C4-2B (cell line): Measurements from ENCODE around the gene RBM25.
"Not testable (repeated sequence)": the region's sequence is repeated elsewhere in the genome, so short reads cannot be mapped to it uniquely, and the experiment has no call there.

Experiments
- ZFX ChIP-seq: fragments of 450-650 bp; IDR thresholded peaks from 2 replicates; pipeline ENCODE4 v1.6.1; 2017
- TF ChIP-seq, protein P1 (sequence below): fragments of 450-650 bp; conservative IDR thresholded peaks from 2 replicates; pipeline ENCODE4 v1.5.1; 2017; ENCODE audit warnings: mild to moderate bottlenecking

DNA sequence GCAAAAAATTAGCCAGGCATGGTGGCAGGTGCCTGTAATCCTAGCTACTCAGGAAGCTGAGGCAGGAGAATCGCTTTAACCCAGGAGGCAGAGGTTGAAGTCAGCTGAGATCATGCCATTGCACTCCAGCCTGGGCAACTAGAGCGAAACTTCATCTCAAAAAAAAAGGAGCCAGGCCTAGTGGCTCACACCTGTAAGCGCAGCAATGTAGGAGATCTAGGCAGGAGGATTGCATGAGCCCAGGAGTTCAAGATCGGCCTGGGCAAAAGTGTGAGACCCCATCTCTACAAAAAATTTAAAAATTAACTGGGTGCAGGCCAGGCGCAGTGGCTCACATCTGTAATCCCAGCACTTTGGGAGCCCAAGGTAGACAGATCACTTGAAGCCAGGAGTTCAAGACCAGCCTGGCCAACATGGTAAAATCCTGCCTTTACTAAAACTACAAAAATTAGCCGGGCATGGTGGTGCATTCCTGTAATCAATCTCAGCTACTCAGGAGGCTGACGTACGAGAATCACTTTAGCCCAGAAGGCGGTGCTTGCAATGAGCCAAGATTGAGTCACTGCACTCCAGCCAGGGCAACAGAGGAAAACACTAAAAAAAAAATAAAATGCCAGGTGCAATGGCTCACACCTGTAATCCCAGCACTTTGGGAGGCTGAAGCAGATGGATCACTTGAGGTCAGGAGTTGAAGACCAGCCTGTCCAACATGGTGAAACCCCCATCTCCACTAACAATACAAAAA, 21.5 kb upstream of the RBM25 start:
- TF ChIP-seq, protein P1, sequence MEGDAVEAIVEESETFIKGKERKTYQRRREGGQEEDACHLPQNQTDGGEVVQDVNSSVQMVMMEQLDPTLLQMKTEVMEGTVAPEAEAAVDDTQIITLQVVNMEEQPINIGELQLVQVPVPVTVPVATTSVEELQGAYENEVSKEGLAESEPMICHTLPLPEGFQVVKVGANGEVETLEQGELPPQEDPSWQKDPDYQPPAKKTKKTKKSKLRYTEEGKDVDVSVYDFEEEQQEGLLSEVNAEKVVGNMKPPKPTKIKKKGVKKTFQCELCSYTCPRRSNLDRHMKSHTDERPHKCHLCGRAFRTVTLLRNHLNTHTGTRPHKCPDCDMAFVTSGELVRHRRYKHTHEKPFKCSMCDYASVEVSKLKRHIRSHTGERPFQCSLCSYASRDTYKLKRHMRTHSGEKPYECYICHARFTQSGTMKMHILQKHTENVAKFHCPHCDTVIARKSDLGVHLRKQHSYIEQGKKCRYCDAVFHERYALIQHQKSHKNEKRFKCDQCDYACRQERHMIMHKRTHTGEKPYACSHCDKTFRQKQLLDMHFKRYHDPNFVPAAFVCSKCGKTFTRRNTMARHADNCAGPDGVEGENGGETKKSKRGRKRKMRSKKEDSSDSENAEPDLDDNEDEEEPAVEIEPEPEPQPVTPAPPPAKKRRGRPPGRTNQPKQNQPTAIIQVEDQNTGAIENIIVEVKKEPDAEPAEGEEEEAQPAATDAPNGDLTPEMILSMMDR = not testable (repeated sequence)
- not testable (repeated sequence) for TF ChIP-seq ZFX
